Measurements from ENCODE around the gene TMEM161A. TPM values are rescaled to one million over a fixed set of nuclear protein-coding genes. Genes with fewer than 3 reads are reported as not detected.
"Not testable (repeated sequence)": the region's sequence is repeated elsewhere in the genome, so short reads cannot be mapped to it uniquely, and the experiment has no call there.

Gene TMEM161A
- total and polyA plus RNA-seq, 7 donors: 3.0 to 28.0 (median 15.6) TPM

DNA sequence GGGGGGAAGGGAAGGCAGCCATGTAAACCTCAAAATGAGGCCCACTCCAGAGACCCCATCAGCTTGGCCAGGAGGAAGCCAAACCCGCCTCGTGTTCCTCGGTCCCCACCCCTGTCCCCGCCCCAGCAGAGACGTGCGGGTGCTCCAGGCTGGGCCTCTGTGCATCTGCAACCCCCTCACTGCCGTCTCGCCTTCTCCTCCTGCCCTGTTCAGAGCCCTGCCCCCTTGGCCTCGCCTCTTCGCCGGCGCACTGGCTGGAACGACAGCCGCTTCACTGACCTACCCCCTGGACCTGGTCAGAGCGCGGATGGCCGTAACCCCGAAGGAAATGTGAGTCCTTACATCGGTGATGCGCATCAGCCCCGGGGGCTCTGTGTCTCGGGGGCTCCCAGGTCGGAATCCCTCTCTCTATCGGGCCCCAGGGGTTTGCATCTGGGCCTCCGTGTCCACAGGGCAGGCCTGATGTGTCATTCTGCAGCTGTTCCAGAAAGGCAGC is 32.2 kb downstream of the TMEM161A start:
- H3K36me3 ChIP-seq: peaks cover 0 to 5% (median 0%) of the 10 kb centered on the region in 4 donors
- TF ChIP-seq, protein P1, sequence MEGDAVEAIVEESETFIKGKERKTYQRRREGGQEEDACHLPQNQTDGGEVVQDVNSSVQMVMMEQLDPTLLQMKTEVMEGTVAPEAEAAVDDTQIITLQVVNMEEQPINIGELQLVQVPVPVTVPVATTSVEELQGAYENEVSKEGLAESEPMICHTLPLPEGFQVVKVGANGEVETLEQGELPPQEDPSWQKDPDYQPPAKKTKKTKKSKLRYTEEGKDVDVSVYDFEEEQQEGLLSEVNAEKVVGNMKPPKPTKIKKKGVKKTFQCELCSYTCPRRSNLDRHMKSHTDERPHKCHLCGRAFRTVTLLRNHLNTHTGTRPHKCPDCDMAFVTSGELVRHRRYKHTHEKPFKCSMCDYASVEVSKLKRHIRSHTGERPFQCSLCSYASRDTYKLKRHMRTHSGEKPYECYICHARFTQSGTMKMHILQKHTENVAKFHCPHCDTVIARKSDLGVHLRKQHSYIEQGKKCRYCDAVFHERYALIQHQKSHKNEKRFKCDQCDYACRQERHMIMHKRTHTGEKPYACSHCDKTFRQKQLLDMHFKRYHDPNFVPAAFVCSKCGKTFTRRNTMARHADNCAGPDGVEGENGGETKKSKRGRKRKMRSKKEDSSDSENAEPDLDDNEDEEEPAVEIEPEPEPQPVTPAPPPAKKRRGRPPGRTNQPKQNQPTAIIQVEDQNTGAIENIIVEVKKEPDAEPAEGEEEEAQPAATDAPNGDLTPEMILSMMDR (IDR thresholded peaks at IDR 0.05): no peak
- peaks cover 0 to 10% (median 10%) of the 10 kb centered on the region in 3 donors for H3K27me3 ChIP-seq
- peak overlapping the region; percentile 8 to 44 (median 33) for H3K4me3 ChIP-seq
- intact Hi-C loops (cut with DNase I): no loop called here
- peaks cover 0 to 16% (median 11%) of the 10 kb centered on the region in 4 donors for H3K4me1 ChIP-seq
- no peaks in the 10 kb centered on the region for H3K9me3 ChIP-seq
- no peak for DNase-seq
- peak overlapping the region in 2 of 4 donors; percentile 27 to 28 for H3K27ac ChIP-seq
- 37 to 55% methylated on average over 25 of the region's 25 CpGs for WGBS, 2 donors

DNA sequence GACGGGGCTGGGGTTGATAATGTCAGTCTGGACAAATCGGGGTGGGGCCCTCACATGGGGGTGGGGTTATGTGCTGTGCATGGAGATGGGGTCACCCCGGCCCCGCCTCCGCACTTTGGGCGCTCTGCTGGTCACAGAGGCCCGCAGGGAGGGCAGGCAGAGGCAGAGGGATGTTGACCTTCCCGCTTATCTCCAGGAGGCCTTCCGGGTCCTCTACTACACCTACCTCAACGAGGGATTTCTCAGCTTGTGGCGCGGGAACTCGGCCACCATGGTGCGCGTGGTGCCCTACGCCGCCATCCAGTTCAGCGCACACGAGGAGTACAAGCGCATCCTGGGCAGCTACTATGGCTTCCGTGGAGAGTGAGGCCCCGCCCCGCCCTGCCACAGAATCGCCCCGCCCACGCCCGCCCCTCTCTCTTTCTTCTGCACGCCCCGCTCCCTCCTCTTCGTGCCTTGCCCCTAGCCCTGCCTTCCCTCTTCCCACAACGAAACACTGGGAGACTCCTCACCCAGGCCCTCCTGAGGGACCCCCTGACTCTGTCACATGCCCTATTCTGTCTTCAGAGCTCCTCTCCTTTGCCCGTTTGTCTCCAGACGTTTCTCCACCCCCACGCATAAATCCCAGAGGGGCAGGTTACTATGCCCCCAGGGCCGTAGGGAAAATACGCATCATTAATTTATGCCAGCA is 32.8 kb downstream of the TMEM161A start:
- Histone ChIP-seq H3K4me1 (peaks cover 0 to 13% (median 9%) of the 10 kb centered on the region in 4 donors), H3K9me3 (no peaks in the 10 kb centered on the region), H3K36me3 (peaks cover 0 to 9% (median 0%) of the 10 kb centered on the region in 4 donors), H3K4me3 (peak overlapping the region; percentile 8 to 44 (median 33)), H3K27me3 (peaks cover 0 to 4% (median 4%) of the 10 kb centered on the region in 3 donors), H3K27ac (peak overlapping the region in 2 of 4 donors; percentile 28)
- intact Hi-C loops (cut with DNase I): no loop called here
- WGBS, 2 donors: 10 to 42% methylated on average over 36 of the region's 36 CpGs
- DNase-seq: peak; percentile 76
- TF ChIP-seq POLR2A (IDR thresholded peaks at IDR 0.05) (no peak), EP300 (IDR thresholded peaks at IDR 0.05) (no peak), POLR2AphosphoS5 (IDR thresholded peaks at IDR 0.05) (no peak)
- TF ChIP-seq, protein P1 (IDR thresholded peaks at IDR 0.05): no peak

DNA sequence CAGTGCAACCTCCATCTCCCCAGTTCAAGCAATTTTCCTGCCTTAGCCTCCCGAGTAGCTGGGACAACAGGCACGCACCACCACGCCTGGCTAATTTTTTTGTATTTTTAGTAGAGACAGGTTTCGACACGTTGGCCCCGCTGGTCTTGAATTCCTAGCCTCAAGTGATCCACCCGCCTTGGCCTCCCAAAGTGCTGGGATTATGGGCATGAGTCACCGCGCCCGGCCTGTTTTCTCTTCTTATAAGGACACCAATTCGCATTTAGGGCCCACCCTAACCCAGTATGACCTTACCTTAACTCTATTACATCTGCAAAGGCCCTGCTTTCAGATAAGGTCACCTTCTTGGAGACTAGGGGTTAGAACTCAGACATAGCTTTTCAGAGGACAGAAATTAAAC is 35.1 kb downstream of the TMEM161A start:
- peaks cover 0 to 6% (median 2%) of the 10 kb centered on the region in 4 donors for H3K4me1 ChIP-seq
- no peaks in the 10 kb centered on the region for H3K9me3 ChIP-seq
- no peaks in the 10 kb centered on the region for H3K27me3 ChIP-seq
- H3K36me3 ChIP-seq: peaks cover 0 to 17% (median 0%) of the 10 kb centered on the region in 4 donors
- intact Hi-C loops (cut with DNase I): no loop called here
- DNase-seq: no peak
- 95 to 96% methylated on average over 11 of the region's 11 CpGs for WGBS, 2 donors
- no peak overlapping the region for H3K4me3 ChIP-seq
- H3K27ac ChIP-seq: no peak overlapping the region
- TF ChIP-seq POLR2A (IDR thresholded peaks at IDR 0.05) (no peak), POLR2AphosphoS5 (IDR thresholded peaks at IDR 0.05) (no peak), EP300 (IDR thresholded peaks at IDR 0.05) (no peak)
- TF ChIP-seq, protein P1 (IDR thresholded peaks at IDR 0.05): no peak

DNA sequence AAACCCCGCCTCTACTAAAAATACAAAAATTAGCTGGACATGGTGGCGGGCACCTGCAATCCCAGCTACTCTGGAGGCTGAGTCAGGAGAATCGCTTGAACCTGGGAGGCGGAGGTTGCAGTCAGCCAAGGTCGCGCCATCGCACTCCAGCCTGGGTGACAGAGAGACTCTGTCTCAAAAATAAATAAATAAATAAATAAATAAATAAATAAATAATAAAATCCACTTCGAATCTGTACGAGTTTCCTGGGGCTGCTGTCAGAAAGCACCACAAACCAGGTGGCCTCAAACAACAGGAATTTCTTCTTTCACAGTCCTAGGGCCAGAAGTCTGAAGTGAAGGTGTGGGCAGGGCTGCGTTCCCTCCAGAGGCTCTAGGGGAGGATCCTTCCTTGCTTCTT is 35.7 kb downstream of the TMEM161A start:
- intact Hi-C loops (cut with DNase I); H3K27me3 ChIP-seq; H3K4me1 ChIP-seq; H3K4me3 ChIP-seq; DNase-seq; H3K27ac ChIP-seq; H3K9me3 ChIP-seq: not testable (repeated sequence)
- WGBS, 2 donors: 96 to 98% methylated on average over 10 of the region's 10 CpGs
- H3K36me3 ChIP-seq: peaks cover 0 to 16% (median 0%) of the 10 kb centered on the region in 4 donors

DNA sequence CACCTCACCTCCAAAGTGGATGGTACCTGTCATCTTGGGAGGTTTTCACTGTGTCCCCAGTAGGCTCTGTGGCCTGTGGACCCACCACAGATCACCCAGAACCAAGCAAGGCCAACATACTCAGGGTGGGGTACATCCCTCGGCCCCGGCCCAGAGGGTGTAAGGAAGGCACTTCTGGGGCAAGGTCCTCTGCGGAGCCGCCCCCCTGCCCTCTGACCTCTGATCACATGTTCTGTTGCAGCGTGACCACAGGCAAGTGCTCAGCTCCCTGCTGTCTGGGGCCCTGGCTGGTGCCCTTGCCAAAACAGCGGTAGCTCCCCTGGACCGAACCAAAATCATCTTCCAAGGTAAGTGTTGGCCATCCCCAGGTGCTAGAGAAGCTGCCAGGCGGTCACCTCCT is 36.7 kb downstream of the TMEM161A start:
- intact Hi-C loops (cut with DNase I): no loop called here
- Histone ChIP-seq H3K27me3 (no peaks in the 10 kb centered on the region), H3K36me3 (peaks cover 0 to 24% (median 0%) of the 10 kb centered on the region in 4 donors), H3K9me3 (no peaks in the 10 kb centered on the region), H3K27ac (no peak overlapping the region), H3K4me3 (no peak overlapping the region), H3K4me1 (peaks cover 0 to 6% (median 2%) of the 10 kb centered on the region in 4 donors)
- no peak for TF ChIP-seq EP300 (IDR thresholded peaks at IDR 0.05)
- TF ChIP-seq POLR2AphosphoS5 (IDR thresholded peaks at IDR 0.05): no peak
- TF ChIP-seq, protein P1 (IDR thresholded peaks at IDR 0.05): no peak
- no peak for TF ChIP-seq POLR2A (IDR thresholded peaks at IDR 0.05)
- WGBS, 2 donors: 92 to 93% methylated on average over 8 of the region's 8 CpGs
- no peak for DNase-seq

Measured in sigmoid colon (tissue), 7 donors.